ENCODE results near the gene HOXC9.

HOXC9 gene

GRCh38 chr12:53963005-53963404, 37.0 kb upstream of the HOXC9 start:
- in situ Hi-C loops (cut with HindIII; ENCODE audit: low sequenced_read_pairs), result no loop called here
- TF ChIP-seq CTCF (IDR thresholded peaks at IDR 0.05; ENCODE audit: low read depth, low read length), result no peak
- no peak for DNase-seq (ENCODE audit: low read depth, low spot score)
- H3K4me3 ChIP-seq (ENCODE audit: low read depth, low read length), result no peak overlapping the region

- TF ChIP-seq CTCF (IDR thresholded peaks at IDR 0.05; ENCODE audit: low read depth, low read length), result no peak
- no peak for DNase-seq (ENCODE audit: low read depth, low spot score)
- no peak overlapping the region for H3K4me3 ChIP-seq (ENCODE audit: low read depth, low read length)
- in situ Hi-C loops (cut with HindIII; ENCODE audit: low sequenced_read_pairs), result no loop called here
Observed at GRCh38 chr12:53963434-53964314, 36.3 kb upstream of the HOXC9 start.

GRCh38 chr12:53964315-53964713, 35.6 kb upstream of the HOXC9 start:
- in situ Hi-C loops (cut with HindIII; ENCODE audit: low sequenced_read_pairs), result no loop called here
- H3K4me3 ChIP-seq (ENCODE audit: low read depth, low read length), result no peak overlapping the region
- no peak for DNase-seq (ENCODE audit: low read depth, low spot score)
- no peak for TF ChIP-seq CTCF (IDR thresholded peaks at IDR 0.05; ENCODE audit: low read depth, low read length)

- no peak for DNase-seq (ENCODE audit: low read depth, low spot score)
- H3K4me3 ChIP-seq (ENCODE audit: low read depth, low read length), result no peak overlapping the region
- in situ Hi-C loops (cut with HindIII; ENCODE audit: low sequenced_read_pairs), result no loop called here
- TF ChIP-seq CTCF (IDR thresholded peaks at IDR 0.05; ENCODE audit: low read depth, low read length), result no peak
Observed at GRCh38 chr12:53965281-53966084, 34.5 kb upstream of the HOXC9 start.

- no peak for TF ChIP-seq CTCF (IDR thresholded peaks at IDR 0.05; ENCODE audit: low read depth, low read length)
- in situ Hi-C loops (cut with HindIII; ENCODE audit: low sequenced_read_pairs), result no loop called here
- no peak for DNase-seq (ENCODE audit: low read depth, low spot score)
- H3K4me3 ChIP-seq (ENCODE audit: low read depth, low read length), result no peak overlapping the region
Observed at GRCh38 chr12:53966085-53966384, 33.9 kb upstream of the HOXC9 start.

GRCh38 chr12:53966385-53967133, 33.4 kb upstream of the HOXC9 start:
- TF ChIP-seq CTCF (IDR thresholded peaks at IDR 0.05; ENCODE audit: low read depth, low read length), result no peak
- in situ Hi-C loops (cut with HindIII; ENCODE audit: low sequenced_read_pairs), result no loop called here
- DNase-seq (ENCODE audit: low read depth, low spot score), result no peak
- H3K4me3 ChIP-seq (ENCODE audit: low read depth, low read length), result no peak overlapping the region
